ENCODE results near the gene PLEKHA4.
A peak's percentile ranks its signal among the peaks of the same experiment; 100 is the strongest.
"Not testable (repeated sequence)": the region's sequence is repeated elsewhere in the genome, so short reads cannot be mapped to it uniquely, and the experiment has no call there.

PLEKHA4 gene

GRCh38 chr19:48868114-48868886 is at the start of gene PLEKHA4:
PLEKHA4 (minus strand) TSS chr19:48868617; CDS start chr19:48867620, 997 bp downstream.
- no peak for DNase-seq (ENCODE audit: low read depth)

GRCh38 chr19:48918071-48918470 is 49.7 kb upstream of the PLEKHA4 start:
- DNase-seq (ENCODE audit: low read depth): no peak

GRCh38 chr19:48915757-48916156 is 47.3 kb upstream of the PLEKHA4 start:
- DNase-seq (ENCODE audit: low read depth): no peak

GRCh38 chr19:48914181-48914580 is 45.8 kb upstream of the PLEKHA4 start:
- no peak for DNase-seq (ENCODE audit: low read depth)

GRCh38 chr19:48913114-48913889 is 44.9 kb upstream of the PLEKHA4 start:
- no peak for DNase-seq (ENCODE audit: low read depth)

- DNase-seq (ENCODE audit: low read depth): no peak
These were observed 42.4 kb upstream of the PLEKHA4 start for GRCh38 chr19:48910803-48911202.

GRCh38 chr19:48909424-48910077 is 41.1 kb upstream of the PLEKHA4 start:
- DNase-seq (ENCODE audit: low read depth): not testable (repeated sequence)

- DNase-seq (ENCODE audit: low read depth): no peak
These were observed 39.3 kb upstream of the PLEKHA4 start for GRCh38 chr19:48907671-48908070.

GRCh38 chr19:48906324-48906723 is 37.9 kb upstream of the PLEKHA4 start:
- no peak for DNase-seq (ENCODE audit: low read depth)

- DNase-seq (ENCODE audit: low read depth): no peak
These were observed 37.2 kb upstream of the PLEKHA4 start for GRCh38 chr19:48905664-48906063.

GRCh38 chr19:48903788-48904187 is 35.4 kb upstream of the PLEKHA4 start:
- DNase-seq (ENCODE audit: low read depth): not testable (repeated sequence)

GRCh38 chr19:48902291-48902690 is 33.9 kb upstream of the PLEKHA4 start:
- DNase-seq (ENCODE audit: low read depth): not testable (repeated sequence)

GRCh38 chr19:48900477-48901406 is 32.3 kb upstream of the PLEKHA4 start:
- no peak for DNase-seq (ENCODE audit: low read depth)

- DNase-seq (ENCODE audit: low read depth): peak; percentile 99
These were observed 31.5 kb upstream of the PLEKHA4 start, which contains the start of gene NUCB1 for GRCh38 chr19:48899781-48900476. NUCB1 (plus strand) TSS chr19:48900312; CDS start chr19:48900797, 485 bp downstream.

- not testable (repeated sequence) for DNase-seq (ENCODE audit: low read depth)
These were observed 31.0 kb upstream of the PLEKHA4 start for GRCh38 chr19:48899386-48899749.

GRCh38 chr19:48897181-48897580 is 28.8 kb upstream of the PLEKHA4 start:
- no peak for DNase-seq (ENCODE audit: low read depth)

- DNase-seq (ENCODE audit: low read depth): peak; percentile 37
These were observed 27.8 kb upstream of the PLEKHA4 start for GRCh38 chr19:48896191-48896720.

GRCh38 chr19:48895226-48895625 is 26.8 kb upstream of the PLEKHA4 start:
- DNase-seq (ENCODE audit: low read depth): no peak

- no peak for DNase-seq (ENCODE audit: low read depth)
These were observed 22.1 kb upstream of the PLEKHA4 start for GRCh38 chr19:48890551-48890950.

- not testable (repeated sequence) for DNase-seq (ENCODE audit: low read depth)
These were observed 21.1 kb upstream of the PLEKHA4 start for GRCh38 chr19:48889496-48889895.

Measured in stimulated activated CD4-positive, alpha-beta T cell treated with anti-CD3 and anti-CD28 coated beads, Interleukin-2, amount 100 ng/mL, for 4 hours (primary cell).